HG03565 (cell line): ENCODE results near the gene UBASH3B.
A peak's percentile ranks its signal among the peaks of the same experiment; 100 is the strongest.
"Not testable (repeated sequence)": the region's sequence is repeated elsewhere in the genome, so short reads cannot be mapped to it uniquely, and the experiment has no call there.

Source experiments
- ATAC-seq: cut with Tn5 transposase; IDR thresholded peaks from one replicate; pipeline ENCODE4 v1.9.1; 2021; ENCODE audit warnings: mild to moderate bottlenecking, moderate library complexity; ENCODE audit not compliant: unreplicated experiment

The UBASH3B gene

GRCh38 chr11:122847466-122847865 lies 191.9 kb downstream of the UBASH3B start:
- no peak for ATAC-seq

DNA sequence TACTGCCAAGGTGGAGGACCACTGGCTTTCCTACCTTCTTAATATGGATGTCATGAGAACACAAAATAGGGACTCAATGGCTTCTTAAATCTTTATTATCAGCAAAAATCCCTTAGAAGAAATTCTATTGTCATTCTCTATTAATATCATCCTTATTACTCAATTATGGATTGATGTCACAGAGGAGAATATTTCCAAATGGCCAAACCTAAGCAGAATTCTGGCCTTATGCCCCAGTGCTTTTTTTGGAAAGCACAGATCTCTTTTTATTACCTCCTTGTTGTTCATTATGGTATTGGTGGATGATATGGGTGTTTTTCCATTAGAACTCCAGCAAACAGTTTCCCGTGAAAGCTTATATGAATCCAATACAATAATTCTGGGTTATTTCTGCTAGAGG lies 192.7 kb downstream of the UBASH3B start:
- no peak for ATAC-seq

GRCh38 chr11:122850076-122850631 lies 194.6 kb downstream of the UBASH3B start:
- ATAC-seq: no peak

- peak; percentile 46 for ATAC-seq
Measured at GRCh38 chr11:122851366-122851966, 195.9 kb downstream of the UBASH3B start.

- no peak for ATAC-seq
Measured at GRCh38 chr11:122852074-122852795, 196.7 kb downstream of the UBASH3B start.

DNA sequence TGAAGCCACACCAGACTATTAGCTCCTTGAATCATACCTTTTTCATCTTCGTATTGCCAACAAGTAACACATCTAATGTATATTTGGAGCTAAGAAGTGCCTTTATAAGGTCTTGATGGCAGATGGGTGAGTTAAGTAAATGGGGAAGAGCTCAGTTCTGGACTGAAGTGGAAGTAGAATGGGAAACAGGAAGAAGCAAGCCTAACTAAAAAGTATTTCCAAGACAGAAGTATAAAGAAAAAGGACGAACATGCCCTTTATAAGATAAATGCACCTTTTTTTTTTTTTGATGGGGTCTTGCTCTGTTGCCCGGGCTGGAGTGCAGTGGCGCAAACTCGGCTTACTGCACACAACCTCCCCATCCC lies 197.3 kb downstream of the UBASH3B start:
- ATAC-seq: no peak

GRCh38 chr11:122853261-122853660 lies 197.7 kb downstream of the UBASH3B start:
- ATAC-seq: no peak

DNA sequence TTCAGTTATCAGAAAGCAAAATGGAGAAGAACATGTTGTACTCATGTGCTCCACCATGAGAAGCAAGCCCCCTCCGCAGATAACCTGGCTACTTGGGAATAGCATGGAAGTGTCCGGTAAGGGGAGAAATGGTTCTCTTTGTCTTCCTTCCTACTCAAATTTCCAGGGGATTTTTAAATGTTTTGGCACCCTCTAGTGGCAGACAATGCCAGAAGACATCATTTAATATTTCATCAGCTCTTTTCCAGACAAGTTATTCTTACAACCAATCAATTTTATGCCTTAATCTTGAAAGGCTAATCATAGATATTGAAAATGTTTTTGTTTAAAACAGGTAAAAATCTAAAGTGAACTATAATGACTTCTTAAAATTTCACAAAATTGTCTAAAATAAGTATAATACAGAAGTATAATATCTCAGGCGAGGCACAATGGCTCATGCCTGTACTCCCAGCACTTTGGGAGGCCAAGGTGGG lies 198.5 kb downstream of the UBASH3B start:
- ATAC-seq: no peak

- ATAC-seq: no peak
Measured at GRCh38 chr11:122861631-122862030, 206.1 kb downstream of the UBASH3B start.

GRCh38 chr11:122862091-122862490 lies 206.6 kb downstream of the UBASH3B start:
- no peak for ATAC-seq

- ATAC-seq: not testable (repeated sequence)
Measured at GRCh38 chr11:122863154-122863553, 207.6 kb downstream of the UBASH3B start.

- ATAC-seq: no peak
Measured at GRCh38 chr11:122863704-122864326, 208.3 kb downstream of the UBASH3B start.
